A673 (cell line): Measurements from ENCODE around the gene C1orf21. TPM values are rescaled to one million over a fixed set of nuclear protein-coding genes. Genes with fewer than 3 reads are reported as not detected.

Experiments used
- BruUV-seq: library from RNA; stranded (reverse); fragments of 400-500 nt; replicated peaks from 2 replicates; lab custom pipeline; 2021; lab: Mats Ljungman, UMichigan
- CTCF ChIA-PET: fragments of 300-600 bp; sonication (Branson Sonifier 250); formaldehyde crosslinking; loops from one replicate; lab custom pipeline; 2022; ENCODE audit warnings: antibody characterized with exemption; lab: Charles Lee
- POLR2A ChIA-PET: fragments of 300-600 bp; sonication (Branson Sonifier 250); formaldehyde crosslinking; loops from one replicate; lab custom pipeline; 2022; ENCODE audit warnings: antibody characterized with exemption; ENCODE audit not compliant: low non-redundant PET; lab: Charles Lee
- DNase-seq: peaks from one replicate; pipeline ENCODE4 v3.0.0-alpha.2; 2015; ENCODE audit warnings: low spot score
- H3K27ac ChIP-seq: fragments of 200-600 bp; sonication (generic); 2 replicates; pipeline ENCODE4 v1.5.1; 2016; ENCODE audit warnings: mixed run types, low read depth, mild to moderate bottlenecking, mixed read lengths, antibody characterized with exemption, low read length; ENCODE audit not compliant: poor library complexity, severe bottlenecking
- H3K27me3 ChIP-seq: fragments of 200-600 bp; sonication (generic); replicated peaks from 2 replicates; pipeline ENCODE4 v1.6.1; 2017; ENCODE audit warnings: mixed run types, low read depth, mild to moderate bottlenecking, mixed read lengths, antibody characterized with exemption, low read length; ENCODE audit not compliant: insufficient read depth, poor library complexity
- H3K36me3 ChIP-seq: fragments of 200-600 bp; sonication (generic); 2 replicates; pipeline ENCODE4 v1.6.1; 2016; ENCODE audit warnings: mixed run types, mild to moderate bottlenecking, mixed read lengths, antibody characterized with exemption, low read length; ENCODE audit not compliant: insufficient read depth, poor library complexity, severe bottlenecking
- H3K4me1 ChIP-seq: fragments of 200-600 bp; sonication (generic); 2 replicates; pipeline ENCODE4 v1.6.1; 2017; ENCODE audit warnings: mixed run types, mild to moderate bottlenecking, mixed read lengths, antibody characterized with exemption, low read length; ENCODE audit not compliant: insufficient read depth, poor library complexity, severe bottlenecking
- H3K4me3 ChIP-seq: fragments of 200-600 bp; sonication (generic); 2 replicates; pipeline ENCODE4 v1.5.1; 2016; ENCODE audit warnings: low read depth, mixed run types, mild to moderate bottlenecking, mixed read lengths, low read length; ENCODE audit not compliant: poor library complexity, severe bottlenecking
- H3K9me3 ChIP-seq: fragments of 200-600 bp; sonication (generic); 2 replicates; pipeline ENCODE4 v1.6.1; 2016; ENCODE audit warnings: mixed run types, low read depth, mild to moderate bottlenecking, mixed read lengths, antibody characterized with exemption, low read length; ENCODE audit not compliant: poor library complexity, severe bottlenecking
- EZH2 ChIP-seq: fragments of 200-600 bp; sonication (generic); IDR thresholded peaks from 2 replicates; pipeline ENCODE4 v1.6.1; 2017; ENCODE audit warnings: borderline replicate concordance, low read depth, mild to moderate bottlenecking, mixed read lengths, antibody characterized with exemption, low read length; ENCODE audit not compliant: poor library complexity, severe bottlenecking
- intact Hi-C: fragments of 100-400 bp; cut with micrococcal nuclease; formaldehyde crosslinking; loops from one replicate; pipeline ENCODE4 v1.10.0; 2022; ENCODE audit not compliant: unreplicated experiment
- total RNA-seq: library from RNA; stranded (reverse); gene quantifications from 2 replicates; pipeline ENCODE4 v1.2.3, GENCODE V29; 2021
- TF ChIP-seq, protein P1 (sequence below): fragments of 300-800, 200-600 bp; sonication (generic); conservative IDR thresholded peaks from 2 replicates; pipeline ENCODE4 v1.5.1; 2017; ENCODE audit warnings: low read depth, mild to moderate bottlenecking, antibody characterized with exemption, low read length, moderate library complexity, mixed read lengths

The C1orf21 gene
- total RNA-seq, 1 experiment from 2014 or later = 31.3 TPM

DNA sequence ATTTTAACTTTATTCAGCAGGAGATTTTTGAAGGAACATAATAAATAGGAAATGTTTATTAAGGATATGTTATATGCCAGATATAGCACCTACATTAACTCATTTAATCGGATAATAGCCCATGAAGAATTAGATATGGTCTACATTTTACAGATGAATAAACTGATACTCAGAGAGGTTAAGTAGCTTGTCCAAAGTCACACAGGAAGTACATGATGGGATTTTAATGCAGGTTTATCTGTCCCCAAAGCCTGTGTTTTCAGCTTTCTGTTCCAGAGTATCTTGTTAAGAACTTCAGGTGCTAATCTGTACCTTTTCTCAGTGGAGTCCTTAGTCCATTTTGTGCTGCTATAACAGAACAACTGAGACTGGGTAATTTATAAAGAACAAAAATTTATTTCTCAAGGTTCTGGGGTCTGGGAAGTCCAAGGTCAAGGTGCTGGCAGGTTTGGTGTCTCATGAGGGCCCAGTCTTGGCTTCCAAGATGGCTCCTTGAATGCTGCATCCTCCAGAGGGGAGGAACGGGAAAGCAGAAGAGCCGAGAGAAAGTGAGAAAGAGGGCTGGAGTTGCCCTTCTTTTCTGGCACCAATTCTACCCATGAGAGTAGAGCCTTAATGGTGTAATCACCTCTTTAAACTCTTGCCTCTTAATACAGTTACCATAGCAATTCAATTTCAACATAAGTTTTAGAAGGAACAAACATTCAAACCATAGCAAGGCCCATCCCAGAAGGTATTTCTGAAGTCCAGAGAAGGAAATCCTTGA lies 17.3 kb downstream of the C1orf21 start:
- TF ChIP-seq, protein P1, sequence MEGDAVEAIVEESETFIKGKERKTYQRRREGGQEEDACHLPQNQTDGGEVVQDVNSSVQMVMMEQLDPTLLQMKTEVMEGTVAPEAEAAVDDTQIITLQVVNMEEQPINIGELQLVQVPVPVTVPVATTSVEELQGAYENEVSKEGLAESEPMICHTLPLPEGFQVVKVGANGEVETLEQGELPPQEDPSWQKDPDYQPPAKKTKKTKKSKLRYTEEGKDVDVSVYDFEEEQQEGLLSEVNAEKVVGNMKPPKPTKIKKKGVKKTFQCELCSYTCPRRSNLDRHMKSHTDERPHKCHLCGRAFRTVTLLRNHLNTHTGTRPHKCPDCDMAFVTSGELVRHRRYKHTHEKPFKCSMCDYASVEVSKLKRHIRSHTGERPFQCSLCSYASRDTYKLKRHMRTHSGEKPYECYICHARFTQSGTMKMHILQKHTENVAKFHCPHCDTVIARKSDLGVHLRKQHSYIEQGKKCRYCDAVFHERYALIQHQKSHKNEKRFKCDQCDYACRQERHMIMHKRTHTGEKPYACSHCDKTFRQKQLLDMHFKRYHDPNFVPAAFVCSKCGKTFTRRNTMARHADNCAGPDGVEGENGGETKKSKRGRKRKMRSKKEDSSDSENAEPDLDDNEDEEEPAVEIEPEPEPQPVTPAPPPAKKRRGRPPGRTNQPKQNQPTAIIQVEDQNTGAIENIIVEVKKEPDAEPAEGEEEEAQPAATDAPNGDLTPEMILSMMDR = no peak
- TF ChIP-seq EZH2 = no peak
- no peaks in the 10 kb centered on the region for H3K9me3 ChIP-seq
- H3K4me1 ChIP-seq = peaks cover 24% of the 10 kb centered on the region
- intact Hi-C loops = no loop called here
- no peak for DNase-seq
- POLR2A ChIA-PET = no interaction called here
- H3K36me3 ChIP-seq = no peaks in the 10 kb centered on the region
- CTCF ChIA-PET = no interaction called here
- no peak overlapping the region for H3K27ac ChIP-seq
- no peaks in the 10 kb centered on the region for H3K27me3 ChIP-seq
- H3K4me3 ChIP-seq = no peak overlapping the region
- BruUV-seq = no TSS peak

DNA sequence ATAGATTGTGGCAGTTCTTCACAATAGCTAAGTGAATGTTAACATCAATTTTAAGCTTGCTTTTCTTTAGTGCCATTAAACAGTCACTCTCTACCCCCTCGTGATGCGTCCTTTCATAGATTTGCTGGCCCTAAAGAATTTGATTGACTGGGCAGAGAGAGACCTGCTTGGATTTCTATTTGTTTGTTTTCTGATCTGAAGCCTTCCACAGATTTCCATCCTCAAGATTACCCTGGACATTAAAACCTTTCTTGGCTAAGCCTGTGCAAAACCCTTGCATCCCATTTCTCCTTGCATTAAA lies 17.8 kb downstream of the C1orf21 start:
- intact Hi-C loops = no loop called here

DNA sequence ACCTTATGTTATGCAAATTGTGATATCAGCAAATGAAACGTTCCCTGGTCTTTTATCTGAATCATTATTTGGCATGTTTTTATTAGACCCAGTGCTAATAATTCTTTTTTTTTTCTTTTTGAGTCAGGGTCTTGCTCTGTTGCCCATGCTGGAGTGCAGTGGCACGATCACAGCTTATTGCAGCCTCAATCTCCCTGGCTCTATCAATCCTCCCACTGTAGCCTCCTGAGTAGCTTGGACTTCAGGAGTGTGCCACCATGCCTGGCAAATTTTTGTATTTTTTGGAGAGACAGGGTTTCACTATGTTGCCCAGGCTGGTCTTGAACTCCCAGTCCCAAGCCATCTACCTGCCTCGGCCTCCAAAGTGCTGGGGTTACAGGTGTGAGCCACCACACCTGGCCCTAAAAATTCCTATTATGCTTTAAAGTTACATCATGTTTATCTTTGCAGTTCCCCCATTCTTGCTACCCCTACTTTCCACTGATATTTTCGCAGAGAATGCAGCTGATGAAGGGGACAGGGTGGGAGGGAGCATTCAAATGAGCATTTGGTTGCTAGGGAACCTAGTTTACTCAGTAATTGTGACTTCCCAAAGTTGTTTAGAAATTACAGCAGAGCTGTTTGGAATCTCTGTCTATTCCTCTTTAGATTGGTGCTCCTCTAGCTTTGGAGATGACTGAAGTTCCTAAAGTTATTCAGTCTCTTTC lies 18.4 kb downstream of the C1orf21 start:
- Histone ChIP-seq H3K4me1 (peaks cover 23% of the 10 kb centered on the region), H3K4me3 (no peak overlapping the region), H3K36me3 (no peaks in the 10 kb centered on the region), H3K9me3 (no peaks in the 10 kb centered on the region), H3K27me3 (no peaks in the 10 kb centered on the region), H3K27ac (no peak overlapping the region)
- ChIA-PET POLR2A (no interaction called here), CTCF (no interaction called here)
- intact Hi-C loops = no loop called here
- BruUV-seq = no TSS peak
- DNase-seq = no peak
- TF ChIP-seq, protein P1 = no peak
- no peak for TF ChIP-seq EZH2

More for the DNA sequence above, 17.8 kb downstream of the C1orf21 start:
- ChIA-PET CTCF (no interaction called here), POLR2A (no interaction called here)
- Histone ChIP-seq H3K4me3 (no peak overlapping the region), H3K27ac (no peak overlapping the region), H3K9me3 (no peaks in the 10 kb centered on the region), H3K4me1 (peaks cover 23% of the 10 kb centered on the region), H3K27me3 (no peaks in the 10 kb centered on the region), H3K36me3 (no peaks in the 10 kb centered on the region)
- BruUV-seq = no TSS peak
- TF ChIP-seq, protein P1 = no peak
- no peak for TF ChIP-seq EZH2
- DNase-seq = no peak
